CD4-positive, alpha-beta memory T cell (primary cell): Measurements from ENCODE around the gene IL9. TPM values are rescaled to one million over a fixed set of nuclear protein-coding genes. Genes with fewer than 3 reads are reported as not detected.

ENCODE experiments used
- polyA plus RNA-seq, 2 donors: library from polyadenylated mRNA; unstranded; fragments of 300-500 nt; fragmentation: Illumina TruSeq; gene quantifications; one replicate each; pipeline ENCODE4 v1.2.3, GENCODE V29; 2021
- total RNA-seq, 2 experiments: library from RNA; stranded (reverse); gene quantifications; one replicate each; pipeline ENCODE4 v1.2.3, GENCODE V29; 2021

Gene IL9
- total and polyA plus RNA-seq, 4 experiments from 2014 or later = not detected

Other genes starting within 250 kb of the IL9 start
- gene SLC25A48, start 61.2 kb downstream of the IL9 start, total RNA-seq = not detected
- not detected for gene SLC25A48, start 61.2 kb downstream of the IL9 start, polyA plus RNA-seq
- not detected for gene LECT2, start 59.1 kb upstream of the IL9 start, total RNA-seq
- not detected for gene LECT2, start 59.1 kb upstream of the IL9 start, polyA plus RNA-seq
- 10 to 100 TPM; 12.7 to 13.2 TPM for gene TGFBI, start 133.1 kb upstream of the IL9 start, total RNA-seq
- 1 to 10 TPM; 3.7 to 7.3 TPM for gene TGFBI, start 133.1 kb upstream of the IL9 start, polyA plus RNA-seq
- gene SMAD5, start 237.0 kb upstream of the IL9 start, total RNA-seq = 10 to 100 TPM; 25.7 to 27.3 TPM
- gene SMAD5, start 237.0 kb upstream of the IL9 start, polyA plus RNA-seq = 10 to 100 TPM; 13.6 to 13.8 TPM